ENCODE measurements around the gene DLGAP1.

DNA sequence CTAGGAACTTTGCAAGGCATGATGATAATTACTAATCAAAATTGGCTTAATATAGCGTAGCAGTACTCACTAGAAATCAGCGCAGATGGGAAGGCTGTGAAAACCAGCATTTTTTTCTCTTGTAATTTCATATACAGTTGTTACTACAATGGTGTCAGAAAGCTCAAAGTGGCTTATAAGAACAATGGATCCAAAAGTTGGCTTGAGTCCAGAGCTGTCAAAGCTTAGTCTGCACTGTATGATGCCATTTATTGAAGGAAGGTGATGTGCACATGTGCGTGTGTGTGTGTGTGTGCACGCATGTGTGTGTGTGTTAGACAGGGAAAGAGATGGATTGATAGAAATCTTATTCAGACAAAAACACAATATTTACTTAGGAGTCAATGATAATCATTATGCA is 663.9 kb downstream of the DLGAP1 start:
- no peak for TF ChIP-seq POLR2AphosphoS5 (IDR thresholded peaks at IDR 0.05)
- TF ChIP-seq, protein P1, sequence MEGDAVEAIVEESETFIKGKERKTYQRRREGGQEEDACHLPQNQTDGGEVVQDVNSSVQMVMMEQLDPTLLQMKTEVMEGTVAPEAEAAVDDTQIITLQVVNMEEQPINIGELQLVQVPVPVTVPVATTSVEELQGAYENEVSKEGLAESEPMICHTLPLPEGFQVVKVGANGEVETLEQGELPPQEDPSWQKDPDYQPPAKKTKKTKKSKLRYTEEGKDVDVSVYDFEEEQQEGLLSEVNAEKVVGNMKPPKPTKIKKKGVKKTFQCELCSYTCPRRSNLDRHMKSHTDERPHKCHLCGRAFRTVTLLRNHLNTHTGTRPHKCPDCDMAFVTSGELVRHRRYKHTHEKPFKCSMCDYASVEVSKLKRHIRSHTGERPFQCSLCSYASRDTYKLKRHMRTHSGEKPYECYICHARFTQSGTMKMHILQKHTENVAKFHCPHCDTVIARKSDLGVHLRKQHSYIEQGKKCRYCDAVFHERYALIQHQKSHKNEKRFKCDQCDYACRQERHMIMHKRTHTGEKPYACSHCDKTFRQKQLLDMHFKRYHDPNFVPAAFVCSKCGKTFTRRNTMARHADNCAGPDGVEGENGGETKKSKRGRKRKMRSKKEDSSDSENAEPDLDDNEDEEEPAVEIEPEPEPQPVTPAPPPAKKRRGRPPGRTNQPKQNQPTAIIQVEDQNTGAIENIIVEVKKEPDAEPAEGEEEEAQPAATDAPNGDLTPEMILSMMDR (IDR thresholded peaks at IDR 0.05), result no peak

All from gastroesophageal sphincter (tissue), 3 donors.